Stimulated activated naive CD8-positive, alpha-beta T cell treated with anti-CD3 and anti-CD28 coated beads, Interleukin-15, Interleukin-2, amounts not matched to agents 100 U/mL and 50 U/mL, for 24 hours (primary cell): ENCODE measurements around the gene SLITRK6.
"Not testable (repeated sequence)": the region's sequence is repeated elsewhere in the genome, so short reads cannot be mapped to it uniquely, and the experiment has no call there.

Source experiments
- ATAC-seq: fragments of 150-1000 bp; cut with Tn5 transposase; one replicate; pipeline ENCODE4 v1.10.0; 2021
- DNase-seq: peaks from one replicate; pipeline ENCODE4 v3.0.0; 2021

The SLITRK6 gene

GRCh38 chr13:85799097-85799582, at the start of gene SLITRK6:
Gene SLITRK6 (minus strand): TSS chr13:85799419. CDS start chr13:85796508, 2,911 bp downstream.
- no peak for ATAC-seq
- DNase-seq = no peak

GRCh38 chr13:85847012-85847411, 47.8 kb upstream of the SLITRK6 start:
- DNase-seq (no peak), ATAC-seq (no peak)

- DNase-seq (no peak), ATAC-seq (no peak)
These were observed 42.2 kb upstream of the SLITRK6 start for GRCh38 chr13:85841427-85841826.

- DNase-seq (no peak), ATAC-seq (no peak)
These were observed 34.7 kb upstream of the SLITRK6 start for GRCh38 chr13:85833921-85834320.

GRCh38 chr13:85828094-85828684, 29.0 kb upstream of the SLITRK6 start:
- no peak for ATAC-seq
- DNase-seq = no peak

- no peak for DNase-seq
- no peak for ATAC-seq
These were observed 26.2 kb upstream of the SLITRK6 start for GRCh38 chr13:85825454-85825853.

- DNase-seq = no peak
- no peak for ATAC-seq
These were observed 24.6 kb upstream of the SLITRK6 start for GRCh38 chr13:85823832-85824231.

GRCh38 chr13:85819513-85819912, 20.3 kb upstream of the SLITRK6 start:
- no peak for ATAC-seq
- DNase-seq = no peak

- no peak for ATAC-seq
- no peak for DNase-seq
These were observed 17.2 kb upstream of the SLITRK6 start for GRCh38 chr13:85816413-85816812.

- ATAC-seq (no peak), DNase-seq (no peak)
These were observed 13.1 kb upstream of the SLITRK6 start for GRCh38 chr13:85812282-85812681.

- no peak for DNase-seq
- ATAC-seq = no peak
These were observed 9.6 kb upstream of the SLITRK6 start for GRCh38 chr13:85808811-85809210.

- no peak for DNase-seq
- no peak for ATAC-seq
These were observed 7.4 kb upstream of the SLITRK6 start for GRCh38 chr13:85806553-85807175.

- ATAC-seq (no peak), DNase-seq (no peak)
These were observed 663 bp downstream of the SLITRK6 start for GRCh38 chr13:85798556-85798955.

GRCh38 chr13:85797311-85797710, 1.9 kb downstream of the SLITRK6 start:
- ATAC-seq (no peak), DNase-seq (no peak)

- ATAC-seq (no peak), DNase-seq (no peak)
These were observed 14.0 kb downstream of the SLITRK6 start for GRCh38 chr13:85785205-85785604.

GRCh38 chr13:85772367-85772766, 26.9 kb downstream of the SLITRK6 start:
- DNase-seq = no peak
- ATAC-seq = no peak

- no peak for ATAC-seq
- DNase-seq = no peak
These were observed 27.4 kb downstream of the SLITRK6 start for GRCh38 chr13:85771856-85772255.

- DNase-seq = no peak
- ATAC-seq = no peak
These were observed 30.3 kb downstream of the SLITRK6 start for GRCh38 chr13:85768946-85769345.

- DNase-seq = no peak
These were observed 44.1 kb downstream of the SLITRK6 start for GRCh38 chr13:85755123-85755522.

GRCh38 chr13:85743201-85743770, 55.9 kb downstream of the SLITRK6 start:
- not testable (repeated sequence) for ATAC-seq, DNase-seq

More at GRCh38 chr13:85755123-85755522, 44.1 kb downstream of the SLITRK6 start:
- ATAC-seq = no peak
